ENCODE results near the gene GSPT1. TPM values are rescaled to one million over a fixed set of nuclear protein-coding genes. Genes with fewer than 3 reads are reported as not detected.

Gene GSPT1
- total and polyA plus RNA-seq, 2 donors (not counting 1 experiment from before 2014, with no cell fraction given) = 20.6 to 72.6 TPM

- no peak overlapping the region for H3K4me3 ChIP-seq (ENCODE audit: control extremely low read depth in 1 of 5, extremely low read depth in 1 of 5, insufficient read depth in 1 of 5, low read depth in 2 of 5, low read length in 4 of 5)
- peaks cover 42% of the 10 kb centered on the region for H3K79me2 ChIP-seq (ENCODE audit: control insufficient read depth, insufficient read depth, low read length)
- H3K27me3 ChIP-seq (replicated peaks in 1 of 4; ENCODE audit: control extremely low read depth in 1 of 4, control insufficient read depth in 3 of 4, insufficient read depth in 4 of 4, low read length in 3 of 4) = no peaks in the 10 kb centered on the region
- H3K36me3 ChIP-seq (replicated peaks in 1 of 2; ENCODE audit: control extremely low read depth in 1 of 2, control insufficient read depth in 1 of 2, extremely low read depth in 1 of 2, insufficient read depth in 2 of 2, low read length in 1 of 2) = peaks cover 0 to 86% of the 10 kb centered on the region in 2 experiments
- ATAC-seq (ENCODE audit: low read depth) = no peak
- no peak overlapping the region for H3K27ac Mint-ChIP-seq
- peaks cover 6% of the 10 kb centered on the region for H3K4me1 Mint-ChIP-seq
- intact Hi-C loops (cut with micrococcal nuclease) = no loop called here
- no peak for DNase-seq
- H3K27me3 Mint-ChIP-seq = no peaks in the 10 kb centered on the region
- 100% methylated on average over 6 of the region's 11 CpGs for WGBS (ENCODE audit: insufficient coverage)
- no peaks in the 10 kb centered on the region for H3K4me1 ChIP-seq (ENCODE audit: control insufficient read depth in 2 of 2, insufficient read depth in 2 of 2, low read length in 2 of 2)
- peaks cover 41% of the 10 kb centered on the region for H4K20me1 ChIP-seq (ENCODE audit: control insufficient read depth, insufficient read depth, low read length, poor library complexity, severe bottlenecking)
- no peak overlapping the region for H3K4me2 ChIP-seq (replicated peaks; ENCODE audit: low read depth, low read length, poor library complexity, severe bottlenecking)
- H3K27ac ChIP-seq (ENCODE audit: low read length in 2 of 2) = no peak overlapping the region
- no peak for TF ChIP-seq EZH2 (IDR thresholded peaks at IDR 0.05; ENCODE audit: borderline replicate concordance, insufficient read depth, low read depth, low read length, poor library complexity, severe bottlenecking)
- TF ChIP-seq CTCF (IDR thresholded peaks at IDR 0.05) = no peak
- H3K9me3 ChIP-seq (ENCODE audit: control extremely low read depth in 1 of 3, control insufficient read depth in 2 of 3, insufficient read depth in 1 of 3, low read length in 2 of 3) = no peaks in the 10 kb centered on the region
- POLR2A ChIA-PET = interaction anchor here (0.6 kb wide), 1 partner anchor 21 kb away, joined by 4 read pairs; no protein-coding TSS in a partner anchor
- H3K9ac ChIP-seq (ENCODE audit: low read length) = no peak overlapping the region
- H3K9me3 Mint-ChIP-seq (ENCODE audit: insufficient read depth) = no peaks in the 10 kb centered on the region
- CTCF ChIA-PET = no interaction called here
- H3K4me3 Mint-ChIP-seq = no peak overlapping the region
- H2AFZ ChIP-seq (ENCODE audit: insufficient read depth, low read depth, low read length, poor library complexity, severe bottlenecking) = no peak overlapping the region
Observed at GRCh38 chr16:11843206-11843605, 72.5 kb downstream of the GSPT1 start.

GRCh38 chr16:11841026-11841425 lies 74.7 kb downstream of the GSPT1 start:
- Histone ChIP-seq H3K27me3 (replicated peaks in 1 of 4; ENCODE audit: control extremely low read depth in 1 of 4, control insufficient read depth in 3 of 4, insufficient read depth in 4 of 4, low read length in 3 of 4) (no peaks in the 10 kb centered on the region), H4K20me1 (ENCODE audit: control insufficient read depth, insufficient read depth, low read length, poor library complexity, severe bottlenecking) (peaks cover 27% of the 10 kb centered on the region), H3K27ac (ENCODE audit: low read length in 2 of 2) (no peak overlapping the region), H3K4me2 (replicated peaks; ENCODE audit: low read depth, low read length, poor library complexity, severe bottlenecking) (no peak overlapping the region), H3K4me3 (ENCODE audit: control extremely low read depth in 1 of 5, extremely low read depth in 1 of 5, insufficient read depth in 1 of 5, low read depth in 2 of 5, low read length in 4 of 5) (no peak overlapping the region), H2AFZ (ENCODE audit: insufficient read depth, low read depth, low read length, poor library complexity, severe bottlenecking) (no peak overlapping the region), H3K9me3 (ENCODE audit: control extremely low read depth in 1 of 3, control insufficient read depth in 2 of 3, insufficient read depth in 1 of 3, low read length in 2 of 3) (no peaks in the 10 kb centered on the region), H3K79me2 (ENCODE audit: control insufficient read depth, insufficient read depth, low read length) (peaks cover 22% of the 10 kb centered on the region), H3K4me1 (ENCODE audit: control insufficient read depth in 2 of 2, insufficient read depth in 2 of 2, low read length in 2 of 2) (no peaks in the 10 kb centered on the region), H3K9ac (ENCODE audit: low read length) (no peak overlapping the region), H3K36me3 (replicated peaks in 1 of 2; ENCODE audit: control extremely low read depth in 1 of 2, control insufficient read depth in 1 of 2, extremely low read depth in 1 of 2, insufficient read depth in 2 of 2, low read length in 1 of 2) (peaks cover 8 to 87% of the 10 kb centered on the region in 2 experiments)
- no peak overlapping the region for H3K27ac Mint-ChIP-seq
- no peak for TF ChIP-seq CTCF (IDR thresholded peaks at IDR 0.05)
- TF ChIP-seq EZH2 (IDR thresholded peaks at IDR 0.05; ENCODE audit: borderline replicate concordance, insufficient read depth, low read depth, low read length, poor library complexity, severe bottlenecking) = no peak
- no peaks in the 10 kb centered on the region for H3K9me3 Mint-ChIP-seq (ENCODE audit: insufficient read depth)
- H3K4me1 Mint-ChIP-seq = peaks cover 2% of the 10 kb centered on the region
- no peak overlapping the region for H3K4me3 Mint-ChIP-seq
- 95% methylated on average over 6 of the region's 7 CpGs for WGBS (ENCODE audit: insufficient coverage)
- DNase-seq (no peak), ATAC-seq (ENCODE audit: low read depth) (no peak)
- ChIA-PET CTCF (interaction anchor here (0.7 to 1.2 kb wide), 2 partner anchors 9 to 126 kb away, joined by 3 read pairs; no protein-coding TSS in a partner anchor), POLR2A (no interaction called here)
- intact Hi-C loops (cut with micrococcal nuclease) = no loop called here
- H3K27me3 Mint-ChIP-seq = no peaks in the 10 kb centered on the region

Data from B cell (primary cell).